HEK293T (cell line): Measurements from ENCODE around the gene SLC7A14.

Source experiments
- ELF4 ChIP-seq: fragments of 450-650 bp; IDR thresholded peaks from 2 replicates; pipeline ENCODE4 v1.6.1; 2017; ENCODE audit warnings: antibody characterized with exemption
- FOXM1 ChIP-seq: fragments of 450-650 bp; IDR thresholded peaks from 2 replicates; pipeline ENCODE4 v1.6.1; 2017; ENCODE audit warnings: mild to moderate bottlenecking, borderline replicate concordance
- NFRKB ChIP-seq: fragments of 450-650 bp; IDR thresholded peaks from 2 replicates; pipeline ENCODE4 v1.6.1; 2016; ENCODE audit warnings: mild to moderate bottlenecking, moderate library complexity
- SUZ12 ChIP-seq: fragments of 450-650 bp; IDR thresholded peaks from 2 replicates; pipeline ENCODE4 v1.6.1; 2016; ENCODE audit warnings: mild to moderate bottlenecking
- TARDBP ChIP-seq: fragments of 450-650 bp; IDR thresholded peaks from 2 replicates; pipeline ENCODE4 v1.6.1; 2016

- no peak for TF ChIP-seq FOXM1
- no peak for TF ChIP-seq NFRKB
- no peak for TF ChIP-seq TARDBP
- no peak for TF ChIP-seq ELF4
- TF ChIP-seq SUZ12, result no peak
Observed at GRCh38 chr3:170560296-170560695, 25.6 kb downstream of the SLC7A14 start.
